Activated T-cell treated with anti-CD3 and anti-CD28 coated beads, Interleukin-2, amount 50 U/mL, for 1 hour (primary cell): Measurements from ENCODE around the gene OR5D18.
"Not testable (repeated sequence)": the region's sequence is repeated elsewhere in the genome, so short reads cannot be mapped to it uniquely, and the experiment has no call there.

ENCODE experiments used
- DNase-seq: peaks from one replicate; pipeline ENCODE4 v3.0.0-alpha.2; 2020

The OR5D18 gene

DNA sequence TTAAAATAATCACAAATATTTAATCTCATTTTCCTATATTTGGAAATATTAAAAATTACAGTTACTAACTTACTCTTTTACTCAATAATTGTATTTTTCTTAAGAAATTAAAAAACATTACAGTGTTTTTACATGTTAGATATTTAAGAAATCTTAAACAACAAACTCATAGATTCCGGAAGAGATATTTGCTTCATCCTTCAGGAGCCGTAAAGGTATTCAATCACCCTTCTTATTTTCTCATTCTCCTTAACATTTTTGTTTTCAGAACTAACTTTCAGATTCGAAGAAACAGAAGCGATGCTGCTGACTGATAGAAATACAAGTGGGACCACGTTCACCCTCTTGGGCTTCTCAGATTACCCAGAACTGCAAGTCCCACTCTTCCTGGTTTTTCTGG lies at the start of gene OR5D18:
OR5D18 (plus strand) TSS at position 301 of the 400 bp plus-strand sequence; CDS start at position 301, 0 bp downstream.
- no peak for DNase-seq

DNA sequence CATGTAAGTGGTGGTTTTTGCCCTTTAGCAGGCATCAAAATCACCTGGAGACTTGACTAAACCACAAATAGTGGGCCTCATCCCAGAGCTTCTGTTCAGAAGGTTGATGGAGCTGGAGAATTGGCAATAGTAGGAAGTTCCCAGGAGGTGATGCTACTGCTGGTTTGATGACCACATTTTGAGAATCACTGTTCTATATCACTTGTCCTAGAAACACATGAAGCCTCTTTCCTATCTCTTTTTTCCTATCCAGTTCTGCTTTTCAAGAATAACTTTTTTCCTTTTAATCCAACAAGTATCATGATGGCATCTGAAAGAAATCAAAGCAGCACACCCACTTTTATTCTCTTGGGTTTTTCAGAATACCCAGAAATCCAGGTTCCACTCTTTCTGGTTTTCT lies 46.3 kb upstream of the OR5D18 start, which contains the start of gene OR5D13:
OR5D13 (plus strand) TSS at position 301 of the 400 bp plus-strand sequence; CDS start at position 301, 0 bp downstream.
- no peak for DNase-seq

- no peak for DNase-seq
These were observed 27.8 kb upstream of the OR5D18 start for GRCh38 chr11:55791606-55792005.

DNA sequence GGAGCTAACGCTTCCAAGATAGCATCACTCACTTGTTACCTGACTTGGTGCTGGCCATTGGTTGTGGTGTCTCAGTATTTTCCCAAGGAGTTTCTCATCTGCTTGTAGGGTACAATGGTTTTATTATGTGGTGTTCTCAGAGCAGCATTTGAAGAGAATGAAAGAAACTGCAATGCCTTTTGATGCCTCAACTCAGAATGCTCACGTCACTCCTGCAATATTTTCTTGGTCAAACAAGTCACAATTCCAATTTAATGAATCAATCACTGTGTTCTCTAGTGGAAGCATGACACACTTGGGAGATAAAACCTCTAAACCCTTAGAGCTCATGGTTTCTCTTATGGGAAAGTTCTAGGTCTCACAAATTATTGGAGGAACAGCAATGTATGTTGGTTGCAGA lies 26.1 kb upstream of the OR5D18 start:
- DNase-seq: no peak

DNA sequence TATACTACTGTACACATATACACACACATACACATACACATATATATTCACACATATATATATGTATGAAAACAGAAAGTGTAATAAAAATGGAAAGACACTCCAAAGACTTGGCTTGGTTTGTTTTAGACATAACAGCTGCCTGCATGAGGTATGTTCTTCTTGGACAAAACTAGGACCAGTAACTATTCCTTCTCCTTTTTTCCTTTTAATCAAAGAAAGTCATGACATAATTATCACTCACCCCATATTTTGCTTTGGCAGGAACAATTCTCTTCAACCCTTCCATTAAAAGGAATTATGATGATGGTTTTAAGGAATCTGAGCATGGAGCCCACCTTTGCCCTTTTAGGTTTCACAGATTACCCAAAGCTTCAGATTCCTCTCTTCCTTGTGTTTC lies 24.2 kb upstream of the OR5D18 start, which contains the start of gene OR5D14:
OR5D14 (plus strand) TSS at position 301 of the 400 bp plus-strand sequence; CDS start at position 301, 0 bp downstream.
- DNase-seq: no peak

DNA sequence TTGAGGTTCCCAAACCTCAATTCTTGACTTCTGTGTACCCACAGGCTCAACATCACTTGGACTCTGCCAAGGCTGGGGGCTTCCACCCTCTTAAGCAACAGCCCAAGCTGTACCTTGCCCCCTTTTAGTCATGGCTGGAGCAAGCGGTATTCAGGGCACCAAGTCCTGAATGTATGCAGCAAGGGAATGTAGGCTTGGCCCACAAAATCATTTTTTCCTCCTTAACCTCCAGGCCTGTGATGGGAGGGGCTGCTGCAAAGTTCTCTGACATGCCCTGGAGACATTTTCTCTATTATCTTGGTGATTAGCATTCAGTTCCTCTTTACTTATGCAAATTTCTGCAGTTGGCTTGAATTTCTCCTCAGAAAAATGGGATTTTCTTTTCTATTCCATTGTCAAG lies 13.2 kb upstream of the OR5D18 start:
- no peak for DNase-seq

- DNase-seq: no peak
These were observed 8.4 kb upstream of the OR5D18 start, which contains the start of gene OR5L1 for GRCh38 chr11:55811067-55811466. TSS of gene OR5L1 (plus strand) at chr11:55811367. CDS start at chr11:55811467, 100 bp downstream.

GRCh38 chr11:55826919-55827318 lies 7.5 kb downstream of the OR5D18 start, which contains the start of gene OR5L2:
TSS of gene OR5L2 (plus strand) at chr11:55827219. CDS start at chr11:55827219, 0 bp downstream.
- DNase-seq: no peak

DNA sequence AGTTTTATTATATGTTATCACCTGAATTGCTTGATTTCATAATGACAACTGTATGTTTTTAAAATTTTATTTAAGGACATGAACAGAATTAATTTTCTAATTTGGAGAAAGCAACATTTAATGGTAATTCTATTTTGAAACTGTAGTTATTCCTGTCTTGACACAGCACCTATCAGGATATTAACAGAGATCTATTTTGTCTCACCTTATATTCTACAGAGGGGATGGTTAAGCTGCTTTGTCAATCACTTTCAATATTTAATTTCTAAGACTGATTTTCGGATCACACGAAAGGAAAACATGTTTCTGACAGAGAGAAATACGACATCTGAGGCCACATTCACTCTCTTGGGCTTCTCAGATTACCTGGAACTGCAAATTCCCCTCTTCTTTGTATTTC lies 19.0 kb downstream of the OR5D18 start, which contains the start of gene OR5D16:
OR5D16 (plus strand) TSS at position 301 of the 400 bp plus-strand sequence; CDS start at position 301, 0 bp downstream.
- no peak for DNase-seq

DNA sequence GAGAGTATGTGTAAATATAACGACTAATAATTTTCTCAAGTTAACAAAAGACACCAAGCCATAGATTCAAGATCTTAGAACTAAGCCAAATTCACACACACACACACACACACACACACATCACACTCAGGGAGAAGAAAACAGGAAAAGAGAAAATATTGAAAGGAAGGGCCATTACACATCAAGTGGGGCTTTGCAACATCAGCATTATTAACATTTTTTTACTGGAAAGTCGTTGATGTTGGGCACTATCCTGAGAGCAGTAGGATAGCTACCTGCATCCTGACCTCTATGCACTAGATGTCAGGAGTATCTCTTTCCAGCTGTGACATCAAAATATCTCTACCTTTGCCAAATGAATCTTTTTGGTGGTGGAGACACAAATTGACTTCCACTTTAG lies 28.0 kb downstream of the OR5D18 start:
- DNase-seq: no peak

GRCh38 chr11:55849037-55849436 lies 29.6 kb downstream of the OR5D18 start:
- no peak for DNase-seq

DNA sequence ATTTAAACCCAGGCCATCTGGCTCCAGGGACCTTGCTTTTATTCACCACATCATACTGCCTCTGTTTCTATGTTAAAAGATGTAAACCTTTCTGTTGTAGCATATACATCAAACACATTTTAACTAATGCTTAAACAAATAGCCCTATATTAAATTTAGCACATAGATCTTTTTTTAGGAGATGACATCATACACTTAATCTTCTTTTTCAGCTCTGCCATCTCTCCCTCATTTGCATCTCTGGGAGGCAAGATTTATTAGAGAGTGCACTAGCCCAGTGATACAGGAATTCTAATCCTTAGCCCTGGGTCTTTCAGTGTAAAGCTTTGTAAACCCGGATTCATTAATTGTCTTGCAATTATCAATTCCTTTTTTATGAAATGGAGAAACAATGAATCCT lies 32.7 kb downstream of the OR5D18 start:
- DNase-seq: no peak

DNA sequence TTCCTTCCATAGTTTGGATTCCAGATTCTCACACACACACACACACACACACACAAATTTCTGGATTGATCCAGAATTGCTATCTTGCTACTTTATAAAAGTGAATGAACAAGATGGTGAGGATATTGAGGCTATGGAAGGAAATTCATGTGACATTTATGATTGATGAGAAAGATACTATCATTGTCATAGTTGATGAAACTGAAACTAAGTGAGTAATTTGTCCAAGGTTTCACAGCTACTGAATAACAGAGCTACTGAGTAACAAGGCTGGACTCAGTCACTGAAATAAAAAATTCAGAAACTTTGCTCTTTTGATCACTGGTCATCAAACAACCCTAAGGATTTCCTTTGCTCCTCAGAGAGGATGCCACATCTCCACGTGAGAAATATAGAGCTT lies 35.3 kb downstream of the OR5D18 start:
- no peak for DNase-seq

DNA sequence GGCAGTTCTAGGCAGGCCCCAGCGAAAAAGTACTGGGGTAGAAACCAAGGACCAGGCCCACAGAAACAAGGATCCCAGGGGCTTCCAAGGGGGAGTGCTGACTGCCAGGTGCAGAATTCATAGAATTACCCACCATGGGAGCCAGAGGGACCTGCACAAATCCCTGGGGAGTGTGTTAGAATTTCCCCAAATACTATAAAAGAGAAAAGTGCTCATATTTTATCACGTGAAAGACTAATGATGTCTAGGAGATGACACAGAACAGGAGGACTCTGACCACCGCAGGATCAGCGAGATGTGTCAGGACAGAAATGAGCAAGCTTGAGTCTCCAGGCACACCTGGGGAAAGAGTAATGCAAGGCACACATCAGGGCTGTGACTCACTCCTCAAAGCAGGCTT lies 47.9 kb downstream of the OR5D18 start:
- not testable (repeated sequence) for DNase-seq
